H9 (cell line): ENCODE results near the gene GGT6. TPM values are rescaled to one million over a fixed set of nuclear protein-coding genes. Genes with fewer than 3 reads are reported as not detected.

Source experiments
- DNase-seq: peaks from one replicate; pipeline ENCODE4 v3.0.0-alpha.2; 2017
- H2AFZ ChIP-seq: one replicate; pipeline ENCODE4 v1.6.1; 2013; ENCODE audit warnings: mild to moderate bottlenecking, low read length, control low read depth, moderate library complexity
- H2AK5ac ChIP-seq: 2 replicates; pipeline ENCODE4 v1.6.1; 2013; ENCODE audit warnings: low read length, control low read depth, mixed read lengths; ENCODE audit not compliant: insufficient read length
- H2BK120ac ChIP-seq: one replicate; pipeline ENCODE4 v1.6.1; 2013; ENCODE audit warnings: low read depth, mild to moderate bottlenecking, low read length, control low read depth, inconsistent platforms; ENCODE audit not compliant: poor library complexity, severe bottlenecking
- H2BK12ac ChIP-seq: 2 replicates; pipeline ENCODE4 v1.6.1; 2013; ENCODE audit warnings: low read length, control low read depth, mixed read lengths, low read depth; ENCODE audit not compliant: insufficient read length
- H2BK15ac ChIP-seq: 2 replicates; pipeline ENCODE4 v1.6.1; 2013; ENCODE audit warnings: low read depth, low read length, control low read depth
- H2BK20ac ChIP-seq: one replicate; pipeline ENCODE4 v1.6.1; 2013; ENCODE audit warnings: low read depth, mild to moderate bottlenecking, low read length, control low read depth, inconsistent platforms; ENCODE audit not compliant: poor library complexity, severe bottlenecking
- H2BK5ac ChIP-seq: 2 replicates; pipeline ENCODE4 v1.6.1; 2013; ENCODE audit warnings: low read length, control low read depth, mixed read lengths; ENCODE audit not compliant: insufficient read length
- H3K14ac ChIP-seq: 2 replicates; pipeline ENCODE4 v1.6.1; 2013; ENCODE audit warnings: low read length, control low read depth; ENCODE audit not compliant: insufficient read depth
- H3K18ac ChIP-seq: 2 replicates; pipeline ENCODE4 v1.6.1; 2013; ENCODE audit warnings: low read depth, mild to moderate bottlenecking, mixed read lengths, low read length, control low read depth; ENCODE audit not compliant: insufficient read length
- H3K23ac ChIP-seq: 2 replicates; pipeline ENCODE4 v1.6.1; 2013; ENCODE audit warnings: low read length, control low read depth, mixed read lengths, low read depth; ENCODE audit not compliant: insufficient read length
- H3K23me2 ChIP-seq: 2 replicates; pipeline ENCODE4 v1.6.1; 2013; ENCODE audit warnings: low read depth, mild to moderate bottlenecking, mixed read lengths, low read length, control low read depth; ENCODE audit not compliant: insufficient read length, poor library complexity, severe bottlenecking
- H3K27ac ChIP-seq: 2 replicates; pipeline ENCODE4 v1.5.1; 2013; ENCODE audit warnings: low read length, control low read depth, mixed read lengths, low read depth; ENCODE audit not compliant: insufficient read length
- H3K27me3 ChIP-seq: 2 replicates; pipeline ENCODE4 v1.6.1; 2013; ENCODE audit warnings: low read length, control low read depth, inconsistent platforms; ENCODE audit not compliant: insufficient read depth
- H3K4ac ChIP-seq: 2 replicates; pipeline ENCODE4 v1.6.1; 2013; ENCODE audit warnings: low read depth, mild to moderate bottlenecking, control low read depth, inconsistent platforms, low read length, moderate library complexity
- H3K4me1 ChIP-seq: 2 replicates; pipeline ENCODE4 v1.6.1; 2013; ENCODE audit warnings: low read length, control low read depth, inconsistent platforms; ENCODE audit not compliant: insufficient read depth
- H3K4me2 ChIP-seq: 2 replicates; pipeline ENCODE4 v1.6.1; 2013; ENCODE audit warnings: low read length, control low read depth, mixed read lengths; ENCODE audit not compliant: insufficient read length, insufficient read depth
- H3K56ac ChIP-seq: 2 replicates; pipeline ENCODE4 v1.6.1; 2013; ENCODE audit warnings: low read depth, mild to moderate bottlenecking, mixed read lengths, low read length, control low read depth; ENCODE audit not compliant: insufficient read length
- H3K79me1 ChIP-seq: 2 replicates; pipeline ENCODE4 v1.6.1; 2013; ENCODE audit warnings: low read depth, mild to moderate bottlenecking, moderate library complexity, low read length, control low read depth, inconsistent platforms; ENCODE audit not compliant: insufficient read depth, poor library complexity, severe bottlenecking
- H3K79me2 ChIP-seq: 2 replicates; pipeline ENCODE4 v1.6.1; 2013; ENCODE audit warnings: low read length, control low read depth, inconsistent platforms; ENCODE audit not compliant: insufficient read depth
- H3K9ac ChIP-seq: 2 replicates; pipeline ENCODE4 v1.6.1; 2013; ENCODE audit warnings: low read length, control low read depth, mixed read lengths; ENCODE audit not compliant: insufficient read length; ENCODE audit errors: extremely low read depth
- H3K9me3 ChIP-seq: one replicate; pipeline ENCODE4 v1.6.1; 2013; ENCODE audit warnings: low read depth, low read length, inconsistent platforms; ENCODE audit not compliant: control insufficient read depth
- H3T11ph ChIP-seq: one replicate; pipeline ENCODE4 v1.6.1; 2013; ENCODE audit warnings: mild to moderate bottlenecking, low read length, control low read depth, inconsistent platforms
- H4K20me1 ChIP-seq: one replicate; pipeline ENCODE4 v1.6.1; 2013; ENCODE audit not compliant: control insufficient read depth, insufficient read length, insufficient read depth
- H4K5ac ChIP-seq: 2 replicates; pipeline ENCODE4 v1.6.1; 2013; ENCODE audit warnings: low read depth, mild to moderate bottlenecking, mixed read lengths, low read length, control low read depth; ENCODE audit not compliant: insufficient read length
- H4K8ac ChIP-seq: replicated peaks from 2 replicates; pipeline ENCODE4 v1.6.1; 2013; ENCODE audit warnings: low read length, control low read depth, mixed read lengths, low read depth; ENCODE audit not compliant: insufficient read length
- H4K91ac ChIP-seq: 2 replicates; pipeline ENCODE4 v1.6.1; 2013; ENCODE audit warnings: low read depth, mild to moderate bottlenecking, moderate library complexity, mixed read lengths, low read length, control low read depth; ENCODE audit not compliant: insufficient read length
- H3K27ac Mint-ChIP-seq, 3 experiments: 2 replicates in 2 of 3; 3 replicates in 1 of 3; pipeline ENCODE4 v1.8.0; 2020 to 2021; ENCODE audit warnings: mixed read lengths in 3 of 3, mild to moderate bottlenecking in 1 of 3, moderate library complexity in 1 of 3
- H3K27me3 Mint-ChIP-seq: 2 replicates; pipeline ENCODE4 v1.8.0; 2021; ENCODE audit warnings: low read depth, mild to moderate bottlenecking, moderate library complexity, mixed read lengths
- H3K36me3 Mint-ChIP-seq, 3 experiments: 2 replicates in 2 of 3; 3 replicates in 1 of 3; pipeline ENCODE4 v1.8.0; 2020 to 2021; ENCODE audit warnings: low read depth in 3 of 3, mixed read lengths in 3 of 3; ENCODE audit not compliant: insufficient read depth in 1 of 3
- H3K4me1 Mint-ChIP-seq, 2 experiments: 2 replicates each; pipeline ENCODE4 v1.8.0; 2020; ENCODE audit warnings: mixed read lengths in 2 of 2
- H3K4me3 Mint-ChIP-seq, 2 experiments: 2 replicates in 1 of 2; 3 replicates in 1 of 2; pipeline ENCODE4 v1.8.0; 2020 to 2021; ENCODE audit warnings: mild to moderate bottlenecking in 2 of 2, mixed read lengths in 2 of 2, moderate library complexity in 1 of 2
- H3K9me3 Mint-ChIP-seq, 2 experiments: 2 replicates in 1 of 2; 3 replicates in 1 of 2; pipeline ENCODE4 v1.8.0; 2020; ENCODE audit warnings: mild to moderate bottlenecking in 2 of 2, mixed read lengths in 2 of 2, moderate library complexity in 1 of 2
- WGBS: extraction: QIAGEN DNeasy Blood & Tissue Kit; methylation state at CpG from one replicate; pipeline ENCODE4 v1.1.7; 2013; ENCODE audit warnings: missing lambda C conversion rate, low lambda C conversion rate, mixed read lengths; ENCODE audit not compliant: insufficient read length; ENCODE audit errors: extremely low coverage; 5-methylcytosine and 5-hydroxymethylcytosine counted together
- total RNA-seq: library from RNA; stranded (reverse); gene quantifications from 2 replicates; pipeline ENCODE4 v1.2.1, GENCODE V29; 2021
- TF ChIP-seq, protein P1 (sequence below): fragments of 200-600 bp; sonication (generic); conservative IDR thresholded peaks from 3 replicates; pipeline ENCODE4 v1.8.0; 2021; ENCODE audit warnings: antibody characterized with exemption, mild to moderate bottlenecking

GGT6 gene
- total RNA-seq, 1 experiment from 2014 or later, result 0.17 TPM

DNA sequence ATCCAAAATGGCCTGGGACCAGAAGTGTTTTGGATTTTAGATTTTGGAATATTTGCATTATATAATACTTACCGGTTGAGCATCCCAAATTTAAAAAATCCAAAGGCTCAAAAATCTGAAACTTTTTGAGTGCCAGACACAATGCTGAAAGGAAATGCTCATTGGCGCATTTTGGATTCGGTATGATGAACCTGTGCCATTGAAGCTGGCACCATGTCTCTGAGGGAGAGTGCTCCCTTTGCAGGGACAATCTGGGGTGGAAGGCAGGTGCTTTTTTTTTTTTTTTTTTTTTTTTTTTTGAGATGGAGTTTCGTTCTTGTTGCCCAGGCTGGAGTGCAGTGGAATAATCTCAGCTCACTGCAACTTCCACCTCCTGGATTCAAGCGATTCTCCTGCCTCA, 41.7 kb upstream of the GGT6 start:
- Histone ChIP-seq H2BK20ac (no peak overlapping the region), H3K4me2 (no peak overlapping the region), H3K14ac (no peak overlapping the region), H2AK5ac (no peak overlapping the region), H3K79me2 (no peaks in the 10 kb centered on the region), H3K4me1 (peaks cover 3% of the 10 kb centered on the region; the same call in 1 of the 2 replicates), H3K27me3 (no peaks in the 10 kb centered on the region), H4K91ac (no peak overlapping the region), H3K9ac (no peak overlapping the region), H4K20me1 (no peaks in the 10 kb centered on the region), H2BK15ac (no peak overlapping the region), H4K8ac (no peak overlapping the region), H2BK120ac (no peak overlapping the region), H3K79me1 (no peaks in the 10 kb centered on the region), H3T11ph (no peak overlapping the region), H4K5ac (no peak overlapping the region), H3K23me2 (no peaks in the 10 kb centered on the region), H3K9me3 (no peaks in the 10 kb centered on the region), H3K27ac (no peak overlapping the region), H2AFZ (no peak overlapping the region), H3K23ac (no peak overlapping the region), H3K56ac (no peak overlapping the region), H2BK5ac (no peak overlapping the region), H2BK12ac (no peak overlapping the region), H3K18ac (no peak overlapping the region), H3K4ac (no peak overlapping the region)
- Mint-ChIP-seq H3K36me3 (peaks cover 0 to 2% (median 0%) of the 10 kb centered on the region in 3 experiments; a peak in 1 of 7 replicates), H3K27ac (no peak overlapping the region), H3K27me3 (peaks cover 14% of the 10 kb centered on the region), H3K4me3 (no peak overlapping the region), H3K9me3 (peaks cover 0 to 1% of the 10 kb centered on the region in 2 experiments; a peak in 2 of 5 replicates), H3K4me1 (peaks cover 27 to 48% of the 10 kb centered on the region in 2 experiments)
- no peak for DNase-seq
- no CpG with 5 or more reads among the region's 5 CpGs for WGBS
- TF ChIP-seq, protein P1, sequence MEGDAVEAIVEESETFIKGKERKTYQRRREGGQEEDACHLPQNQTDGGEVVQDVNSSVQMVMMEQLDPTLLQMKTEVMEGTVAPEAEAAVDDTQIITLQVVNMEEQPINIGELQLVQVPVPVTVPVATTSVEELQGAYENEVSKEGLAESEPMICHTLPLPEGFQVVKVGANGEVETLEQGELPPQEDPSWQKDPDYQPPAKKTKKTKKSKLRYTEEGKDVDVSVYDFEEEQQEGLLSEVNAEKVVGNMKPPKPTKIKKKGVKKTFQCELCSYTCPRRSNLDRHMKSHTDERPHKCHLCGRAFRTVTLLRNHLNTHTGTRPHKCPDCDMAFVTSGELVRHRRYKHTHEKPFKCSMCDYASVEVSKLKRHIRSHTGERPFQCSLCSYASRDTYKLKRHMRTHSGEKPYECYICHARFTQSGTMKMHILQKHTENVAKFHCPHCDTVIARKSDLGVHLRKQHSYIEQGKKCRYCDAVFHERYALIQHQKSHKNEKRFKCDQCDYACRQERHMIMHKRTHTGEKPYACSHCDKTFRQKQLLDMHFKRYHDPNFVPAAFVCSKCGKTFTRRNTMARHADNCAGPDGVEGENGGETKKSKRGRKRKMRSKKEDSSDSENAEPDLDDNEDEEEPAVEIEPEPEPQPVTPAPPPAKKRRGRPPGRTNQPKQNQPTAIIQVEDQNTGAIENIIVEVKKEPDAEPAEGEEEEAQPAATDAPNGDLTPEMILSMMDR, result no peak
